DMS53 (cell line): ENCODE measurements around the gene ZNF444.

ENCODE experiments used
- DNase-seq: peaks from one replicate; lab custom pipeline; 2025; lab: John Stamatoyannopoulos, UW

Gene ZNF444

DNA sequence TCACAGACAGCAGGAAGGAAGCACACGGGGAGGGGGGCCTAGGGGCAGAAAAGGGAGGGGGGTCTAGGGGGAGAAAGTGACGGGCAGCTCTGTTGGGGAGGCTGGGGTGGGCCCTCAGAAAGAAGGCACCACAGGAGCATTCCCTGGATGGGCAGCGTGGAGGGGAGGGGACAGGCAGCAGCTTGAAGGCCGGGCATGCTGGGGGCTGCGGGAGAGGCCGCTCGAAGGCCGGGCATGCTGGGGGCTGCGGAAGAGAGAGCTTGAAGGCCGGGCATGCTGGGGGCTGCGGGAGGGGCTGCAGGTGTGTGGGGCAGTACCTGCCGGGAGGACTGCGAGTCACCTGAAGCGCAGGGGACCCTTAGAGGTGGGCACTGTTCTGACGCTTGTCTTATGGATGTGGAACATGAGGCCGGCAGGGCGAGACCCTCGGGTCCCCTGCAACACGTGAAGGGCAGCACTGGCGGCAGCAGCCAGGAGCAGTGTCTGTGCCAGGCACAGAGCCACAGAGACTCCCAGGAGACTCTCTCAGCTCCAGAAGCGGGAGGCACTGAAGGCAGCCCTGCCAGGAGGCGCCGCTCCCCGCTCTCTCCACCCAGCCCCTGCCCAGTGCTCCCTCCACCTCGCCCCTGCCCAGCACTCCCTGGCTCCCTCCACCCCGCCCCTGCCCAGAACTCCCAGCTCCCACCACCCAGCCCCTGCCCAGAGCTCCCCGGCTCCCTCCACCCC is 33.3 kb upstream of the ZNF444 start:
- no peak for DNase-seq

DNA sequence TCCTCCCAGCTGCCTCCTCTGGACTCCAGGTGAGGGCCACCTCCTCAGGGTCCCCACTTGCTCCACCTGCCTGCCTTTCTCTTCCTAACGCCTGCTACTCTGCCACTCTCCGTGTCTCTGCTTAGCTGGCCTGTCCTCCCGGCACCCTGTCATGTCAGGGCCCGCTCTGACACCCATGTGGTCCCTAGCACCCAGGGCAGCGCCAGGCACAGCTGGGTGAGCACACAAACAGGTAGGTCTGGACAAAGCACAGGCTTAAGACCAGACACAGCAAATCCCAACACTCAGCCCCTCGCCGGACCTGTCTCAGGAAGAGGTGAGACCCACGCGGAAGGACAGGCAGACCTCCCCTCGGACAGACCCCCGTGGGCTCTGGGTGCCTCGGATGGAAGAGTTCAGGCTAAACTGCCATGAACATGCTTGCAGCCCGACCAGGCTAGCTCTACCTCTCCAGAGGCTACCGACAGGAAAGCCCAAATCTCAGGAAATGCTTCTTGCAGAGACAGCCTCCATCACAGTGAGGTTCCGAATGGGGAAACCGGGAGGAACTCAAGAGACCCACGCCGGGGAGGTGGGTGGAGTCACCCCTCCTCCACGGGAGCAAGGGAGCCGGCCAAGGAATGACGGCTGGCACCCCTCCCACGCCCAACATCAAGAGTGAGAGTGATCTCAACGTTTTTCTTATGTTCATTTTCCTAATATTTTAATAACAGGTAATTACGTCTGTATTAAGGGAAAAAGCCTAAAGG is 32.5 kb upstream of the ZNF444 start:
- no peak for DNase-seq

DNA sequence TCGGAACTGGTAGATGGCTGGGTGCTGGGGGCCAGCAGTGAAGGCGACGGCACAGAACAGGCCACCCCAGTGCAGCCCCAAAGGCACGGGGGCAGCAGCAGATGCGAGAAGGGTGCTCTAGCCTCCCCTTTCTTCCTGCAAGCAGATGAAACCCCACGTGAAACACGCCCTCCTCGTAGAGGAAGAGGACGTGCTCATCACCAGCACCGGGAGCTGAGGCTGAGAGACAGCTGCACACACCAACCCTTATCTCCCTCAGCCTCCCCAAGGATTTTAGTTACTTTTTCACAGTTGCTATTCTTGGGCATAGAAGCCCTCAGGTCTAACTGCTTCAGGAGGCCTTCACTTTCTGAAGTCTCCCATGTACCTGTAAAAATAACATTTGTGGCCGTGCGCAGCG is 31.9 kb upstream of the ZNF444 start:
- DNase-seq = no peak

DNA sequence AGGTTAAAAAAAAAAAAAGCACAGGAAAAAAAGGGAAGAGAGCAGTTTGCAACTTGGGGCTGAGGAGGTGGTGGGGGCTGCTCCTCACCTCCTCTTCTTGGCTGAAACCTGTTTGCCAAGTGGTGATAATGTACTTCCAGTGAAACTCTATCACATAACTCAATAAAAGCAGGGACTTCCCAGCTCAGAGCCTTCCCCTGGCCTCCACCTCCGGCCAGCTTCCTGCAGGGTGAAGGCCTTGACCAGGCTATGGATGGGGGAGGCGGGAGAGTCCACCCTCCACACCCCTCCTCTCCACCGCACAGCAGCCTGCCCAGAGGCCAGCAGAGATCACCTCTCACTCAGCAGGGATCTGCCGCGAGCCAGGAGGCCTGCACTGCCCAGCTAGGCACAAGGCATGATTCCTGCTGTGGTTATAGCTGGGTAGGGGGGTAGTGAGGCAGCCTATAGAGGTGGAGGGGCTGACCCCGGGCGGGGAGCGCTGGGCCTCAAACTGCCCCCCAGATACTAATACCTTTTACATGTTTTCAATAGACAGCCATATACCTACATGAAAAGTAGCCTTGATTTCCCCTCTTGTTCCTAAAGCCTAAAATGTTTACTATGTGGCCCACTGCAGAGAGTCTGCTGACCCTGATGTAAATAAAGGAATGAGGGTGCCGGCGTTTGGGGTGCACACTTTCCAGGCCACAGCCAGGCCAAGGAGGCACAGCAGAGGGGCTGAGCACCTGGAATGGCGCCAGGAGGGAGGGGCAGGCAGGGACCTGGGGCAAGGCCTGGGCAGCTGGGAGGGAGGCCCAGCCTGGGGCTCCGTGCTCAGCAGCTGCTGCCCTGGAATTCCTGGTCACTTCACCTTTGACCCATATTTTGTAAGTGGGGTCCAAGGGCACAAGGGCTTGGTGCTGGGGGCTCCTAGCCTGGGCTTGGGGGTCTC is 30.3 kb upstream of the ZNF444 start:
- peak; percentile 22 for DNase-seq

DNA sequence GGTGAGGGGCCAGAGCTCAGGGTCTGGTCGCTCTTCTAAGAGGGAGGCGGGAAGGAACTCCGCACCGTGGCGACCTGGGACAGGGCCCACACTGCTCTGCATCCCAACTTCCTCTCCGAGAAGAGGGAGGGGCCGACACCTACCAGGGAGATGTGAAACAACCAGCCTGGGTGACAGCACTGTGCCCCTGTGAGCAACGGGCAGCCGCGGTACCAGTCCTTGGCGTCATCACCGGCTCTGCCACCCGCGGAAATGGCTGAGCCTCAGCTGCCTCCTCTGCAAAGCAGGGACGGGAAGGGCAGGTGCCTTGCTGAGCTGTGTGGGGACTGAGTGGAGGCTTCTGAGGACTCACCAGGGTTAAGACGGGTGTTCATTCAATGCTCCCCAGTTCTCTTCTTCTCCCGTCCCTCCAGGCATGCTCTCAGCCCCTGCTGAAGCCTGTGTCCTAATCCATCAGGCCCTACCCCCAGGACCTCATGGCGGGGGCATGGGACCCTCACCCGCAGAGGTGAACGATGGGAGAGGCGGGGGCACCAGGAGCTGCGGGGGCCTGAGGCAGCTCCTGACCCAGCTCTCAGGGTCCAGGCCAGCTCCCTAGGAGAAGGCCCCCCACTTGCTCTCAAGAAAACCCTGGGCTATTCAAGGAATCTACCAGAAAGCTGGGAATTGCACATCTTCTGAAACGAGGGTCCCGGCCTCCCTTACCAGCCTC is 29.3 kb upstream of the ZNF444 start:
- peak; percentile 68 for DNase-seq

DNA sequence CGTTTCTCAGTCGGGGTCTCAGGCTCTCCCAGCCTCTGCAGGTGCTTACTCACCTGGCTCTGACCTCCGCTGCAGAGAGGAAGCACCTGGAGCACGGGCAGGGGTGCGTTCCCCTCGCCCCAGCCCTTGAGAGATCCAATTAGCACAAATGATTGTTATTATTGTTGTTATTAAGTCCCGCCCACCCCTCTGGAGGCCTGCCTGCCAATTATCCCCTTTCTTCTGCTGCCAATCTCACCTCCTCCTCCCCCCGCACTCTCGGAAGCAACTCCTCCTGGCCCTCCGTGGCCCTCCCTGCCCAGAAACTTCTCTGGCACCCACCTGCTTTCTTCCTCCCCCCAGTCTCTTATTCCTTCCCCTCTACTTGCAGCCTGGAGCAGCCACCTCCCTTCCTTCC is 28.8 kb upstream of the ZNF444 start:
- DNase-seq = no peak

DNA sequence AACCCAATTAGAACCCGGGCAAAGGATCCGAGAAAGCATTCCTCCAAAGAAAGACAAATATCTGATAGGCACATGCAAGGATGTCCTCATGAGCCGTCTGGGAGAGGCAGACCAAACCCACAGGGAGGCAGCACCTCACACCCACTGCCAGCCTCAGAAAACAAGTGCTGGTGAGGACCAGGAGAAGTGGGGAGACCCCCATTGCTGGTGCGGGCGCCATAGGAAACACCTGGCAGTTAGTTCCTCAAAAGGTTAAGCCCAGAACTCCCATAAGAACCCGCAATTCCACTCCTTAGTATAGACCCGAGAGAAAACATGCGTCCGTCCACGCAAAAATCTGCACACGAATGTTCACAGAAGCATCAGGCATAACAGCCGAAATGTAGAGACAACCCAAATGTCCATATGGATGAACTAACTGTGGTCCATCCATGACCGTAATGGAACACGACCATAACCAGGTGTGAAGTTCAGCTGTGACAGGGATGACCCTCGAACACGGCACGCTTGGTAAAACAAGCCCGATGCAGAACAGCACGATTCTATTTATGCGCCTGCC is 27.9 kb upstream of the ZNF444 start:
- no peak for DNase-seq

DNA sequence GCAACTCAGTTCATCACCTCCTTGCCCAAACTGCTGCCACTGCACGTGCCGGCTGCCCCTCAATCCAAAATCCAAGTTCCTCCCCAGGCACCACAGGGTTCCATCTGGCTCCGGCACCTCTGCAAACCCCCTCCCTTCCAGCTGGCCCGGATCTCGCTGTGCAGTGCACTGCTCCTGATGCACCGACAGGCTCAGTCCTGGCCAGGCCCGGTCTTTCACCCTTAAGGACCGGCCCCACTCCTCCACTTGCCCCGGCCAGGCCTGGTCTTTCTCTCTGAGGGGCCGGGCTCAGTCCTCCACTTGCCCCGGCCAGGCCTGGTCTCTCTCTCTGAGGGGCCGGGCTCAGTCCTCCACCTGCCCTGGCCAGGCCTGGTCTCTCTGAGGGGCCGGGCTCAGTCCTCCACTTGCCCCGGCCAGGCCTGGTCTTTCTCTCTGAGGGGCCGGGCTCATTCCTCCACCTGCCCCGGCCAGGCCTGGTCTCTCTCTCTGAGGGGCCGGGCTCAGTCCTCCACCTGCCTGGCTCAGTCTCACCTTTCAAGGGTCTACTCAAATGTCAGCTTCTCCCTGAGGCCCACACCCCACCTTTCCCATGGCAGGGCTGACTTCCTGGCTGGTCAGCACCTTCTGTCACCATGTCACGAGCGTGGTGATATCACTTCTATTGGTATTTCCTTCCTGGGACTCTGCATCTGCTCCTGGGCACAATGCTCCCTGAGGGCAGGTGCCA is 26.9 kb upstream of the ZNF444 start:
- peak; percentile 17 for DNase-seq

DNA sequence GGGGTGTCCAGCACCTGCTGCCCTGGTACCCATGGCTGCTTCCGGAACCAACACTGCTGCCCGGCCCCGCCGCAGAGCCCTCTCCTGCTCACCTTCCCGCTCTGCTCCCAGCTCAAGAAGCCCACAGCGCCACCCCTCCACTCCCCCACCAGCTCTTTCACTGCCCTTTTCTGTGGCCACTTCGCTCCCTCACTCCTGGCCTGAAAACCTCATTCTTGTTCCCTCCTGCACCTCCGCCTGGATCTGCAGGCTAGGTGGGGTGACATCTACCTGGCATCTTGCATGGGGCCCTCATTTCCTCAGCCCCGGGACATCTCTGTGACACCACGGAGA is 26.3 kb upstream of the ZNF444 start:
- DNase-seq = no peak

DNA sequence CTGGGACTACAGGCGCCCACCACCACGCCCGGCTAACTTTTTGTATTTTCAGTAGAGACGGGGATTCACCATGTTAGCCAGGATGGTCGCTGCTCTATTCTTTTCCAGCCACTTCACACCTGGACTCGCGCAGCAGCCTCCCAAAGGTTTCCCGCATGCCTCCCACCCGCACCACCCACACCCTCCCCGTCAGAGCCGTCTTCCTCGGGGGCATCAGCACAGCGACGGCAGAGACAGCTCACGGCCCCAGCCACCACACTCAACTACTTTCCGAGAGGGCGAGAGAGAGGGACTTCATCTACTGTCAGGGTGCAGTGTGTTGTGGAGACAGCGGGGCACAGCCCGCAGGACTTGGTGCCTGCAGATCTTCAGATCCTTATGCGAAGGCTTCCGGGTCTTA is 25.6 kb upstream of the ZNF444 start:
- no peak for DNase-seq

DNA sequence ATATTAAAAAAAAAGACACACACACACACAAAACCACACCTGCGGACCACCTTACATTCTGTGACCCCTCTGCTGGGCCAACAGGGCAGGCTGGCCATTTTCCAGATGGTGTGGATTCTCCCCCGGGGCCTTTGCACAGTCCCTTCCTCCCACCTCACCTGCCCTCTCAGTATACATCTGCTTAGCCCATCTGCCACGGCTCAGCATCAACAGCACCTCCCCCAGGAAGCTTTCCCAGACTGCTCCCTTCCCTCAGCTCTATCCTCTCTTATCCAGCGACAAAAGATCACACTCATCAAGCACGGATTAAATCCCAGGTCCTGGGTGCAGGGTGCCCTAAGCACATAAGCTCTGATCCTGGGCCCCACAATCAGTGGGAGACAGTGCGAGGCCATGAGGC is 24.5 kb upstream of the ZNF444 start:
- no peak for DNase-seq

DNA sequence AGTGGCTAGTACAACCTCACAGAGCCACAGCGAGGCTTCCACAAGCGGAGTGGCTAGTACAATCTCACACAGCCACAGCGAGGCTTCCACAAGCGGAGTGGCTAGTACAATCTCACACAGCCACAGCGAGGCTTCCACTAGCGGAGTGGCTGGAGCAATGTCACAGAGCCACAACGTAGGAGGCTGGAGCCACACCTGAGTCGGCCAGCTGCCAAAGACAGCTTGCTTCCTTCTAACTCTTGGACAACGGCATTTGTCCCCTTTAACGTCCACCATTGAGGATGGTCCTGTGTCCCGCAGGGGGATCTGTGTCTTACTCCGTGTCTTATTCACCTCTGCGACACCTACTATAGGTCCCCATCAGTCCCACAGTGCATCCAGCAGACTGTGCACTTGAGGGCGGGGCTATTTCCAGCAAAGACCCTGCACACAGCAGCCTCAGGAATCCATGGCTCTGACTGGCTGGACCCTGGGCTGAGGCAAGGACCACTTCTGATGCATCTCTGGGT is 23.7 kb upstream of the ZNF444 start:
- DNase-seq = no peak

DNA sequence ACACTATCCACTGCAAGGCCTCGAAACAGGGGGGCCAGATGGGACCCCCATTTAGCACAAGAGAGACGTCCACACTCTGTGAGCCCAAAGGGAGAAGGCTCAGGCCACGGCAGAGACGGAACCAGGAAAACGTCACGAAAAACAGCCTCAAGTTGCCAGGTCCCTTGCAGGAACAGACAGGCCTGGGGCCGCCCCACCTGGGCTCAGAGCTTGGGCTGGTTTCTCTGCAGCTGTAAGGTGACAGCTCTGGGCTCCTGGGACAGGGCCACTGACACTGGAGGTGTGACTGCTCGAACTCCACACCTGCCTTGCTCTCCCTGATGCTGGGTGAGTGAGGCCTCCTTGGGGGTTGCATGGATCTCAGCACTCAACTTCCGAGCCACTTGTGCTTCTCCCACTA is 23.2 kb upstream of the ZNF444 start:
- DNase-seq = no peak

DNA sequence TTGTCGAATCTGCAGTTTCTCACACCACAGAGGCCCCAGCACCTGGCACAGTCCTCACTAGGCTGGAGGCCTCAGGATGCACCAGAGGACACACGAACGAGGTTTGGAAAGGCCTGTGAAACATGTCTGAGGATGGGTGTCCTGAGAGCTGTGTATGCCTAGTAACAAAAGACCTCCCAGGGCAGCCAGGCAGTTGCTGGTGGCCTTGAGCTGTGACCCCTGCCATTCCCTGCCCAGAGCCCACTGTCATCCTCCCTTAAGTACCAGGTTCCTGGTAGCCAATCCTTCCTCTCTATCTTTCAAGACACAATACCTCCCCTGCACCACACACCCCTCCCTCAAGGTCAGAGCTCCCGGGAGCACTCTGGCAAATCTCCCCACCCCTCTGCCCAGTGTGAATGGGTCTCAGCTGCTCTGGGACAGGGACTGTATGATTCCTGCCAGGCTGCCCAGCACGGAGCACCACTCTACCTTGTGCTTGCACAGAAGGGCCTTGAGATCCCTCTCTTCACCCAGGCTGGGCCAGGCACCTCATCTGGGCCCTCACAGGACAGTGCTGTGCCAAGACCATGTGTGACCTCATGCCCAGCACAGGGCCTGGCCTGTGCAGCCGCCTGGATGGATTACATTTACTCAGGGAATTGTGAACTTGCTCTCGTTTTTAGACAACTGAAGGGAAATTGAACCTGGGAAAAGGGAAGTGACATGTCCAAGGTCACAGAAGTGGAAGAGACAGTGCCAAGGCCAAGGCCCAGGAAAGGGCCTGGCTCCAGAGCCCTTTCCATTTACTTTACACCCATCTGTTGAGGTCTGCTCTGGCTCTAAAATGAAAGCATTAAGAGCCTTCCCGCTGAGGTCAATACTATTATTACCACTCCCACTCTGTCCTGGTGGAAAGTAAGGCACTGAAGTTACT is 22.2 kb upstream of the ZNF444 start:
- no peak for DNase-seq

DNA sequence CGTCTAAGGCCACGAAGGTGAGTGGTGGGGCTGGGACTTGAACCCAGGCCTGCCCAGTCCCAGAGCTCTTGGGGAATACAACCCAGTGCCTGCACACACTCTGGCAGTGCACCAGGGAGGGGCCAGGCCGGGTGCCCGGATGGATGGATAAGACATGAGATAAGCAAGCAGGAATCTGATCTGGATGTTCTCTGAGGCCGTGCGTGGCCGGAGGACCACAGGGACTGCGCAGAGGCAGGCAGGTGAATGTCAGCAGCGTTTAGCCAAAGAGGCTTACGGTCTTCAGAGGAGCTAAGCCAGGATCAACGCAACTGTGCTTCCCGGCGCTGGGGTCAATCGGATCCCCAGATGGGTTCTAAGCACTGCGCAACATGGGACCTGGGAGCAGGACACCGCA is 21.5 kb upstream of the ZNF444 start:
- peak; percentile 18 for DNase-seq

DNA sequence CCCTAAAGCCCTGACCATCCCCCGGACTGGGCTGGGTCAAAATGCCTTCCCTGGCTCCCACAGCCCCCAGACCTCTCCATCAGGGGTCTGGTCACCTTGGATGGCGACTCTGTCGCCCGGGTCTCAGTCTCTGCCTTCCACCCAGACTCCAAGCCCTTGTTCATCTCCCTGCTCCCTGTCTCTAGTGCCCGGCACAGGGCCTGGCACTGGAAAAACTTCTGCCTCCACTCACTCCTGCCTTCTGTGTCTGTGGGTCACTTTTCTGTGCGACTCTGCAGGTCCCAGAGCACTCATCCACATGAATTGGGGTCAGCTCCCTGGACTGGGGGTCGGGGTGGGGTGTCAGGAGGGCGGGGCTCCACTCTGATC is 21.1 kb upstream of the ZNF444 start:
- DNase-seq = no peak

DNA sequence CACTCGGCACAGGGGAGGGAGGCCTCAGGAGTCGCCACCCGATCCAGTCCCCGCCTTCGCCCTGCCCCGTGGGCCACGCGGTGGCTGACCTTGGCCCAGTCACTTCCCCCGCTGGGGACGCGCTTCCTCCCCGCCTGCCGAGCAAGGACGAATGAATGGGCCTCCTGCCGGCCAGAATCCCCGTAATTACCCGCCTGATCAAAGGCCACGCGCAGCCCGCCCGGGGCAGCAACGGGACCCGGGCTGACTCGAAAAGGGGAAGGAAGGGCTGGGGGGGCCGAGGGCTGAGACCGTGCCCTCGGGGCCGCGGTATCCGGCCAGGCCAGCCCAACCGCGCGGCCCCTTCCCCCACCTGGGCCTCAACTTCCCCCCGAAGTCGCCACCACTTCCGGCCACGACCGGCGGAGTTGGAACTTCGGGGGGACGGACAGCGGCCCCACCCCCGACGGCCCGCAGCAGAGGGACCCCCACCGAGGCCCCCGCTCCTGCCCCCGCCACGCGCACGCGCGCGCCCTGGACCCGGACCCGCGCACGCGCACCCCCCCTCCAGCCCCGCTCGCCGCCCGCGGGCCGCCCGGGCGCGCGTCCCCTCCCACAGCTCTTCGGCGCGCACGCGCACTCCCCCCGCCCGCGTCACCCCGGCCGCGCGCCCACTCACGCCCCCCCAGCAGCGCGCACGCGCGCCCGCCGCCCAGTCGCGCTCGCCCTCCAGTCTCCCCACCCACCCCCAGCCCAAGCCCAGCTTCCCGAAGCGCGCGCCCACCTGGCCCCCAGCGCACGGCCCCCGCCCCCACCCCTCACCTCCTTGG is 20.5 kb upstream of the ZNF444 start:
- DNase-seq = peak; percentile 88

DNA sequence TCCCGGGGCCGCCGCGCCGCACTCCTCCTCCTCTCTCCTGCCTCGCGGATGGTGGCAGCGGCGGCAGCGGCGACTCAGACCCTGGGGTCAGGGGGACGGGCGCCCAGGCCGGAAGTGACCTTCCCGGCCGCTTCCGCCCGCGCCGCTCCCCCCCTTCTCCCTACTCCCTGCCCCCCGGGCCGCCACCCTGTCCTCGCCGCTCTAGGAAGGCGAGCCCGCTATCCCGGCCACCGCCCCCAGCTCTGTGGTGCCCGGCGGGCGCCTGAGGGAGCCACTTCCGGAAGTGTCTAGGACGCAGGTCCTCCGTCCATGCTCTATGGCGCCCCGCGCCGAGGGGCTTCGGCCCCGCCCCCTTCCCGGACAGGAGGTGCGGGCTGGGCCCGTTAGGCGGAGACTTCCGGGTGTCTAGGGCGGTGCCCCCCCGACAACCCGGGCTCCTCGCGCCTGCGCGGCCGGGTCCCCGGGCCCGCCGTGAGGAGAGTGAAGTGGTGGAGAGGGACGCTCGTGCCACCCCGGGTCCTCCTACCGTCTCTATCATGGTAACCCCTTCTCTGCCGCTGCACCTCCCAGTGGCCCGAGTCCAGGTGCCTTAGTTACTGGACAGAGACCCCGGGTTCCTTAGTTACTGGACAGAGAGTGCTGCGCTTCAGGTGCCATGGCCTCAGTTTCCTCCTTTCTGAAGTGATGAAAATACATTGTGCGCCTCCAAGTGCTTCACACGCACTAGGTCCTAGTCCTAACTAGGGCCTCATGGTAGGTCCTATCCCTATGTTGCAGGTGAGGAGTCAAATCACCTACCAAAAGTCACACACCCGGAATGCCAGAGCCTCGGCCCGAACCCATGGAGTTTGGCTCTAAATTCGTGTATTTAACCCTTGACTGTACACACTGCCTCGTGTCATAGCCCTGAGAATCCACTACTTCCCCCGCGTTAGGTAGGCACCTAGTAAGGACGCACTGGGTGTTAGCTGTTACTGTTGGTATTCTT is 19.6 kb upstream of the ZNF444 start, which contains the start of gene ZNF787:
Gene ZNF787, minus strand, starts transcription at position 116 of the 988 bp plus-strand sequence. CDS start 18,078 bp downstream, outside the sequence.
- peak; percentile 99 for DNase-seq
